CD14-positive monocyte (primary cell): Measurements from ENCODE around the gene IL19. TPM values are rescaled to one million over a fixed set of nuclear protein-coding genes. Genes with fewer than 3 reads are reported as not detected.

ENCODE experiments used
- DNase-seq, 3 donors: peaks; one replicate each; pipeline ENCODE4 v3.0.0-alpha.2; 2011 to 2022
- H2AFZ ChIP-seq: 2 replicates; pipeline ENCODE4 v1.6.0; 2012; ENCODE audit warnings: mild to moderate bottlenecking, low read depth, low read length, inconsistent platforms; ENCODE audit not compliant: insufficient read depth, poor library complexity, severe bottlenecking
- H3K27ac ChIP-seq, 2 donors: 1 replicate in 1 of 2; 2 replicates in 1 of 2; pipeline ENCODE4 v1.5.1; 2012 to 2013; ENCODE audit warnings: low read length in 2 of 2, control low read depth in 1 of 2, inconsistent platforms in 1 of 2, low read depth in 1 of 2, mild to moderate bottlenecking in 1 of 2
- H3K27me3 ChIP-seq, 2 donors: one replicate each; pipeline versions ENCODE4 v1.6.0 to v1.6.1; 2011 to 2013; ENCODE audit warnings: low read length in 2 of 2; ENCODE audit not compliant: control insufficient read depth in 2 of 2, insufficient read depth in 2 of 2
- H3K36me3 ChIP-seq, 2 donors: replicated peaks in 1 of 2; 1 replicate in 1 of 2; 2 replicates in 1 of 2; pipeline versions ENCODE4 v1.5.1 to v1.6.1; 2012 to 2013; ENCODE audit warnings: low read length in 2 of 2, control low read depth in 1 of 2, inconsistent platforms in 1 of 2, mild to moderate bottlenecking in 1 of 2; ENCODE audit not compliant: insufficient read depth in 2 of 2, control insufficient read depth in 1 of 2
- H3K4me1 ChIP-seq, 2 donors: 1 replicate in 1 of 2; 2 replicates in 1 of 2; pipeline versions ENCODE4 v1.5.1 to v1.6.1; 2012 to 2013; ENCODE audit warnings: low read length in 2 of 2, control low read depth in 1 of 2, inconsistent platforms in 1 of 2, mild to moderate bottlenecking in 1 of 2, moderate library complexity in 1 of 2; ENCODE audit not compliant: insufficient read depth in 2 of 2, control insufficient read depth in 1 of 2
- H3K4me2 ChIP-seq: replicated peaks from 2 replicates; pipeline ENCODE3; 2012; ENCODE audit warnings: low read length, moderate library complexity, mild to moderate bottlenecking; ENCODE audit not compliant: poor library complexity, severe bottlenecking; ENCODE audit errors: extremely low read depth
- H3K4me3 ChIP-seq, 3 experiments: fragments of 200-600 bp in 1 of 3; sonication (generic) in 1 of 3; replicated peaks in 1 of 3; 1 replicate in 2 of 3; 2 replicates in 1 of 3; pipeline ENCODE4 v1.5.1; 2011 to 2013; ENCODE audit warnings: low read length in 3 of 3, mild to moderate bottlenecking in 3 of 3, control low read depth in 2 of 3, low read depth in 2 of 3, inconsistent platforms in 1 of 3, moderate library complexity in 1 of 3
- H3K79me2 ChIP-seq: 2 replicates; pipeline ENCODE4 v1.6.0; 2012; ENCODE audit warnings: mild to moderate bottlenecking, control low read depth, inconsistent platforms, low read length, moderate library complexity; ENCODE audit not compliant: insufficient read depth
- H3K9ac ChIP-seq: 2 replicates; pipeline ENCODE4 v1.6.0; 2017; ENCODE audit warnings: low read length, mild to moderate bottlenecking; ENCODE audit not compliant: insufficient read depth, poor library complexity, severe bottlenecking
- H3K9me3 ChIP-seq, 2 donors: replicated peaks in 1 of 2; 1 replicate in 1 of 2; 2 replicates in 1 of 2; pipeline versions ENCODE4 v1.5.1 to v1.6.1; 2012 to 2013; ENCODE audit warnings: low read length in 2 of 2, control low read depth in 1 of 2; ENCODE audit not compliant: control insufficient read depth in 1 of 2, insufficient read depth in 1 of 2
- H4K20me1 ChIP-seq: 2 replicates; pipeline ENCODE4 v1.6.0; 2012; ENCODE audit warnings: mild to moderate bottlenecking, low read length, control low read depth, moderate library complexity; ENCODE audit not compliant: insufficient read depth
- H3K27ac Mint-ChIP-seq, 7 donors: one replicate each; pipeline ENCODE4 v1.8.0; 2020; ENCODE audit warnings: mild to moderate bottlenecking in 7 of 7, mixed read lengths in 7 of 7, moderate library complexity in 6 of 7, inconsistent platforms in 2 of 7
- H3K27me3 Mint-ChIP-seq, 3 donors: one replicate each; pipeline ENCODE4 v1.8.0; 2021 to 2022; ENCODE audit warnings: low read depth in 3 of 3, mild to moderate bottlenecking in 3 of 3, mixed read lengths in 3 of 3, moderate library complexity in 3 of 3, inconsistent platforms in 1 of 3
- H3K36me3 Mint-ChIP-seq, 2 donors: one replicate each; pipeline ENCODE4 v1.8.0; 2020; ENCODE audit warnings: mixed read lengths in 2 of 2, inconsistent platforms in 1 of 2, mild to moderate bottlenecking in 1 of 2
- H3K4me1 Mint-ChIP-seq: one replicate; pipeline ENCODE4 v1.8.0; 2020; ENCODE audit warnings: mild to moderate bottlenecking, mixed read lengths
- H3K4me3 Mint-ChIP-seq, 2 donors: one replicate each; pipeline ENCODE4 v1.8.0; 2020; ENCODE audit warnings: mild to moderate bottlenecking in 2 of 2, mixed read lengths in 2 of 2, moderate library complexity in 1 of 2
- H3K9me3 Mint-ChIP-seq, 7 donors: one replicate each; pipeline ENCODE4 v1.8.0; 2020 to 2022; ENCODE audit warnings: mixed read lengths in 7 of 7, mild to moderate bottlenecking in 6 of 7, moderate library complexity in 6 of 7, inconsistent platforms in 2 of 7
- CTCF ChIP-seq: fragments of 200-600 bp; IDR thresholded peaks from one replicate; pipeline ENCODE4 v1.8.0; 2022; ENCODE audit warnings: antibody characterized with exemption, mild to moderate bottlenecking
- WGBS: methylation state at CpG from one replicate; pipeline ENCODE4 v1.1.5; 2013; ENCODE audit warnings: missing lambda C conversion rate; ENCODE audit not compliant: insufficient coverage; 5-methylcytosine and 5-hydroxymethylcytosine counted together
- intact Hi-C, 2 donors: fragments of 100-400 bp; cut with micrococcal nuclease; formaldehyde crosslinking; loops; one replicate each; pipeline versions ENCODE4 v1.15.0 to v1.15.1; 2023
- polyA plus RNA-seq, 3 donors: library from polyadenylated mRNA; depleted of rRNA in 1 of 3; unstranded in 2 of 3; stranded (reverse) in 1 of 3; fragments of 300-500 nt in 2 of 3; fragments of >200 nt in 1 of 3; fragmentation: Illumina TruSeq in 2 of 3; gene quantifications; 1 replicate in 2 of 3; 2 replicates in 1 of 3; pipeline ENCODE4 v1.2.3, GENCODE V29; 2012 to 2021

The IL19 gene
- polyA plus RNA-seq, 3 donors: 0.41 TPM; not detected in 2

- Histone ChIP-seq H3K4me3 (no peak overlapping the region), H4K20me1 (peaks cover 7% of the 10 kb centered on the region), H3K27ac (no peak overlapping the region), H3K4me1 (peaks cover 30 to 54% of the 10 kb centered on the region in 2 donors), H3K27me3 (no peaks in the 10 kb centered on the region), H3K9ac (no peak overlapping the region), H3K36me3 (no peaks in the 10 kb centered on the region), H3K4me2 (no peak overlapping the region), H2AFZ (no peak overlapping the region), H3K9me3 (no peaks in the 10 kb centered on the region), H3K79me2 (no peaks in the 10 kb centered on the region)
- Mint-ChIP-seq H3K9me3 (peaks cover 0 to 2% (median 0%) of the 10 kb centered on the region in 7 donors), H3K36me3 (peaks cover 9 to 22% of the 10 kb centered on the region in 2 donors), H3K4me1 (peaks cover 48% of the 10 kb centered on the region), H3K27me3 (peaks cover 2 to 13% (median 3%) of the 10 kb centered on the region in 3 donors), H3K27ac (no peak overlapping the region), H3K4me3 (no peak overlapping the region)
- intact Hi-C loops: no loop called here
- TF ChIP-seq CTCF: no peak
- DNase-seq: no peak
- 100% methylated on average over 5 of the region's 6 CpGs for WGBS
These were observed 29.4 kb upstream of the IL19 start for GRCh38 chr1:206741142-206741701.

GRCh38 chr1:206742719-206743383 is 27.7 kb upstream of the IL19 start:
- Mint-ChIP-seq H3K4me3 (no peak overlapping the region), H3K9me3 (peaks cover 0 to 2% (median 0%) of the 10 kb centered on the region in 7 donors), H3K36me3 (peaks cover 0 to 16% of the 10 kb centered on the region in 2 donors), H3K4me1 (peaks cover 40% of the 10 kb centered on the region), H3K27me3 (peaks cover 2 to 13% (median 2%) of the 10 kb centered on the region in 3 donors), H3K27ac (no peak overlapping the region)
- intact Hi-C loops: no loop called here
- Histone ChIP-seq H3K4me3 (no peak overlapping the region), H3K4me2 (no peak overlapping the region), H3K27ac (no peak overlapping the region), H3K4me1 (peaks cover 28 to 49% of the 10 kb centered on the region in 2 donors), H4K20me1 (peaks cover 4% of the 10 kb centered on the region), H3K9ac (no peak overlapping the region), H3K36me3 (no peaks in the 10 kb centered on the region), H2AFZ (no peak overlapping the region), H3K27me3 (no peaks in the 10 kb centered on the region), H3K9me3 (no peaks in the 10 kb centered on the region), H3K79me2 (no peaks in the 10 kb centered on the region)
- DNase-seq: no peak
- TF ChIP-seq CTCF: no peak
- 100% methylated on average over 3 of the region's 13 CpGs for WGBS
